ENCODE measurements around the gene ERC1.

Gene ERC1

DNA sequence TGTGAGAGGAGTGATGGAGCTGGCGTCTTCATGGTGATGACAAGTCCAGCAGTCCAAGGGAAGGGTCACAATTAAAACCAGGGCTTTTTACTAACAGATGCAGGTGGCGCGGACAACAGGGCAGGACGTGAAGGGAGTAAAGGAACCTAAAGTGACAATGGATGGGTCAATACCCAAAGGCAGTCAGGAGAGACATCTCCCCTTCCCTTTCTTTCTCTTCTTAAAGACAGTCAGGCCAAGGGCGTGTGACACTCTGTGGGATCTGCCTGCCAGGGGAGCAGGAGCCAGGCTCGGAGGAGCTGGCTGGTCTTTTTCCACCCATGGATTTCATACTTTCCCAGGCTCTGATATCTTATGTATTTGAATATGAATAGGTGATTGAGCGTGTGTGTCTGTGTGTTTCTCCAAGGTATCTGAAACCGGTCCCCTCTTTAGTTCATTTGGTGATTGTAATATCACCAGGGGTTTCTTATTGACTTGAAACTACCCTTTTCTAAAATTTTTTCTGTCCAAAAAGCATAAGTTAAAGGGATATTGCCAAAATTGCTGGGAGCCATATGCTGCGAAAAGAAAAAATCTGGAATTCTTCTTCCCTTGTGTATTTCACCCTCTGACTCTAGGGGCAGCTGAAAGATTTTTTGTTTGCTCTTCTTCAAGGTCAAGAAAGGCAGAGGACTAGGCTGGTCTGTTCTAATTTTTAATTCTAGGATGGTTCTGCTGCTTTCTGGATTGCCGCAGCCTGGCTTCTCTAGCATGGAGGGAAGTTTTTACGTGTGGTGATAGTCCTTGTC, 541.5 kb downstream of the ERC1 start:
- DNase-seq (ENCODE audit: low read depth) = no peak

DNA sequence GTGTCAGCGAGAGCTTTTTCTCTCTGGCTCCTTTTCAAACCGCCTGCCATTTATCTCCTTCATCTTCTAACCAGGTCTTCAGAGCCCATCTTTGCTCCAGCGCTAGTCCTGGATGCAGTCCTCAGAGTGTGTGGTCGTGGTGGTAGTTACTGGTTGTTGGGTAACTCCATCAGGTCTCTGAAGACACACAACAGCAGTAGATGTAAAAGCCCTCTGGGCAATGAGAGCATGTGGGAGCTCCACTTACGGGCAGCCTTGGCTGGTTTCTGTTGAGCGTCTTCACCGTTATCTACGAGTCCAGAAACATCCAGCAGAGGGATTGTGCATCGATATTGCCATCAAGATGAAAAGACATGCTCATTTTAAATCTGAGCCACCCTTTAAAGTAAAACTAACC, 542.2 kb downstream of the ERC1 start:
- H3K4me3 ChIP-seq (ENCODE audit: low read depth, low read length) = peak overlapping the region; percentile 12
- DNase-seq (ENCODE audit: low read depth) = no peak
- in situ Hi-C loops (cut with HindIII; ENCODE audit: low sequenced_read_pairs) = no loop called here
- TF ChIP-seq, protein P1, sequence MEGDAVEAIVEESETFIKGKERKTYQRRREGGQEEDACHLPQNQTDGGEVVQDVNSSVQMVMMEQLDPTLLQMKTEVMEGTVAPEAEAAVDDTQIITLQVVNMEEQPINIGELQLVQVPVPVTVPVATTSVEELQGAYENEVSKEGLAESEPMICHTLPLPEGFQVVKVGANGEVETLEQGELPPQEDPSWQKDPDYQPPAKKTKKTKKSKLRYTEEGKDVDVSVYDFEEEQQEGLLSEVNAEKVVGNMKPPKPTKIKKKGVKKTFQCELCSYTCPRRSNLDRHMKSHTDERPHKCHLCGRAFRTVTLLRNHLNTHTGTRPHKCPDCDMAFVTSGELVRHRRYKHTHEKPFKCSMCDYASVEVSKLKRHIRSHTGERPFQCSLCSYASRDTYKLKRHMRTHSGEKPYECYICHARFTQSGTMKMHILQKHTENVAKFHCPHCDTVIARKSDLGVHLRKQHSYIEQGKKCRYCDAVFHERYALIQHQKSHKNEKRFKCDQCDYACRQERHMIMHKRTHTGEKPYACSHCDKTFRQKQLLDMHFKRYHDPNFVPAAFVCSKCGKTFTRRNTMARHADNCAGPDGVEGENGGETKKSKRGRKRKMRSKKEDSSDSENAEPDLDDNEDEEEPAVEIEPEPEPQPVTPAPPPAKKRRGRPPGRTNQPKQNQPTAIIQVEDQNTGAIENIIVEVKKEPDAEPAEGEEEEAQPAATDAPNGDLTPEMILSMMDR (IDR thresholded peaks at IDR 0.05; ENCODE audit: low read depth, low read length, missing control alignments) = peak; percentile 38

More for the DNA sequence above, 541.5 kb downstream of the ERC1 start:
- TF ChIP-seq, protein P1 (IDR thresholded peaks at IDR 0.05; ENCODE audit: low read depth, low read length, missing control alignments) = peak; percentile 14
- in situ Hi-C loops (cut with HindIII; ENCODE audit: low sequenced_read_pairs) = no loop called here
- H3K4me3 ChIP-seq (ENCODE audit: low read depth, low read length) = peak overlapping the region; percentile 55

DNA sequence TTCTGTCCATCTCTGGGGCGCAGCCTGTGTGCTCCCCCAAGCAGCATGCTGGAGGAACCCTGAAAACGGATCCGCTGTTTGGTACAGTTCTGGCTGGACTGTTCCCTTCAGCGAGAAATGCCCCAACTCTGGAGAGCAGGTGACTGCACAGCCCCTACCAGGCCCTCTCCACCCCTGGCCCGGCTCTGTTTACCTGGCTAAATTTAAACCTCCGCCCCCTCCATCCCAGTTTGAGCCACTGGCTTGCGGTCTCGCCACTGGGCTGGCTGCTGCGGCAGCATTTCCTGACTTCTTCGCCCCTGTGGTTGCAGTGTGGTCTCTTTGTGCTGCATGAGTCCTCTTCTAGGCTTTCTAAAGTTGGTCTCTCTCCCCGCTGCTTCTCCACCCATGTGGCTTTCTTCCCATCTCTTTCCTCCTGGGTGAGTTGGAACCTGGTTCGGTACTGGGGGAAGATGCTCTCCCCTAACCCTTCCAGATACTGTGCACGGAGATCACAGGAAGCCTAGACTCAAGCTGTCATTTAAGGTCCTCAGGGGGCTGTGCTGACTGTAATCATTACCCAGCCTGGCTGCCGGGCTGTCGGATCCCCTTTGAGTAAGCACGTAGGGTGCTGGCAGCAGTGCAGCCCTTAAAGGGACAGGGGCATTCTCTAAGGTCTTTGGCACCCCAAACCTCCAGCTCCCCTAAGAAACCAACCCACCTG, 542.7 kb downstream of the ERC1 start:
- DNase-seq (ENCODE audit: low read depth) = peak; percentile 76
- H3K4me3 ChIP-seq (ENCODE audit: low read depth, low read length) = peak overlapping the region; percentile 12
- in situ Hi-C loops (cut with HindIII; ENCODE audit: low sequenced_read_pairs) = no loop called here
- TF ChIP-seq, protein P1 (IDR thresholded peaks at IDR 0.05; ENCODE audit: low read depth, low read length, missing control alignments) = no peak

DNA sequence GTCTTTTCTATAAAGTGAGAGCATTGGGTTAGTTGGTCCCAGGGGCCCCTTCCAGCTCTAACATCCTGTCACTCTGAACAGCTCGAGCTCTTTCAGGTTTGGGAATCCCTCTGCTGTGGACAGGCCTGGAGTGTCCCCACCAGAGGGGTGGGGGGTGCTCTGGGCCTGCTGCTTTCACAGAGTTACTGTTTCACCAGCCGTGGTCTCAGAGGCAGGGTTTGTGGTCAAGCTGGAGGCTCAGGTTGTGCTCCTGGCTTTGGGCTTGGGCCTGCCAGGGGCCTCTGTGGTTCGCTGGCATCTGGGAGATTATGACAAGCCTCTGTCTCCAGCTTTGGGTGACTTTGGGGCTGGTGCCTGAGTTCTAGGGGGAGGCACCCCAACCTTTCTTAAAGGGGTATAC, 543.7 kb downstream of the ERC1 start:
- in situ Hi-C loops (cut with HindIII; ENCODE audit: low sequenced_read_pairs) = no loop called here
- TF ChIP-seq, protein P1 (IDR thresholded peaks at IDR 0.05; ENCODE audit: low read depth, low read length, missing control alignments) = no peak
- DNase-seq (ENCODE audit: low read depth) = no peak
- no peak overlapping the region for H3K4me3 ChIP-seq (ENCODE audit: low read depth, low read length)

DNA sequence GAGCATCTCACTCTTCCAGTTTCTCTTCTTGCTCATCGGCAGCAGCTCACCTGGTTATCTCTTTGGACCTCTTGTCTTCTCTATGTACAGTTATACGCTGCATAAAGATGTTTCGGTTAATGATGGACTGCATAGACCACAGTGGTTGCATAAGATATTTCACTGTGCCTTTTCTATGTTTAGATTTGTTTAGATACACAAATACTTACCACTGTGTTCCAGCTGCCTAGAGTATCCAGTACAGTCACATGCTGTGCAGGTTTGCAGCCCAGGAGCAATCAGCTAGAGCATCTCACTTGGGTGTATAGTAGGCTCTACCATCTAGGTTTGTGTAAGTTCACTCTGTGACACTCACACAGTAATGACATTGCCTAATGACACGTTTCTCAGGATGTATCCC, 545.8 kb downstream of the ERC1 start:
- H3K4me3 ChIP-seq (ENCODE audit: low read depth, low read length) = no peak overlapping the region
- no peak for DNase-seq (ENCODE audit: low read depth)
- TF ChIP-seq, protein P1 (IDR thresholded peaks at IDR 0.05; ENCODE audit: low read depth, low read length, missing control alignments) = no peak
- in situ Hi-C loops (cut with HindIII; ENCODE audit: low sequenced_read_pairs) = no loop called here

DNA sequence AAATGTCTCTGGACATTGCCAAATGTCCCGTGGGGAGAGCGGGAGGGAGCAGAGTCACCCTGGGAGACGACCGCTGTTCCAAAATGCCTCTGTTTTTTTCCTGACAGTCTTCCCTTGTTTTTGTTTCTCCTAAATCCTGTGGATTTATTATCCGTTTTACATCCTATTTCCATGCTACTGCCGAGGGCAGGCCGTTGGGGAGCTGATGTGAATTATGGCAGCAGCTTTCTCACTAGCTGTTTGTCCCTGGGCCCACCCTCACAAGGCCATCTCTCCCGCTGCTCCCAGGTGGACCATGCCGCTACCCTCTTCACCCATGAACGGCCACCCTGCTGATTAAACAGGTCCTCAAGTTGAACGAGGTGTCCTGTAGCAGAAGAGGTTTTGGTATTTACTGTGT, 548.1 kb downstream of the ERC1 start:
- TF ChIP-seq, protein P1 (IDR thresholded peaks at IDR 0.05; ENCODE audit: low read depth, low read length, missing control alignments) = no peak
- no peak overlapping the region for H3K4me3 ChIP-seq (ENCODE audit: low read depth, low read length)
- in situ Hi-C loops (cut with HindIII; ENCODE audit: low sequenced_read_pairs) = no loop called here
- no peak for DNase-seq (ENCODE audit: low read depth)

Data from astrocyte of the cerebellum (primary cell).